HG03135 (cell line): ENCODE measurements around the gene RPUSD1.

Experiments
- ATAC-seq: cut with Tn5 transposase; IDR thresholded peaks from one replicate; pipeline ENCODE4 v1.9.1; 2021; ENCODE audit warnings: mild to moderate bottlenecking, moderate library complexity; ENCODE audit not compliant: unreplicated experiment

Gene RPUSD1

DNA sequence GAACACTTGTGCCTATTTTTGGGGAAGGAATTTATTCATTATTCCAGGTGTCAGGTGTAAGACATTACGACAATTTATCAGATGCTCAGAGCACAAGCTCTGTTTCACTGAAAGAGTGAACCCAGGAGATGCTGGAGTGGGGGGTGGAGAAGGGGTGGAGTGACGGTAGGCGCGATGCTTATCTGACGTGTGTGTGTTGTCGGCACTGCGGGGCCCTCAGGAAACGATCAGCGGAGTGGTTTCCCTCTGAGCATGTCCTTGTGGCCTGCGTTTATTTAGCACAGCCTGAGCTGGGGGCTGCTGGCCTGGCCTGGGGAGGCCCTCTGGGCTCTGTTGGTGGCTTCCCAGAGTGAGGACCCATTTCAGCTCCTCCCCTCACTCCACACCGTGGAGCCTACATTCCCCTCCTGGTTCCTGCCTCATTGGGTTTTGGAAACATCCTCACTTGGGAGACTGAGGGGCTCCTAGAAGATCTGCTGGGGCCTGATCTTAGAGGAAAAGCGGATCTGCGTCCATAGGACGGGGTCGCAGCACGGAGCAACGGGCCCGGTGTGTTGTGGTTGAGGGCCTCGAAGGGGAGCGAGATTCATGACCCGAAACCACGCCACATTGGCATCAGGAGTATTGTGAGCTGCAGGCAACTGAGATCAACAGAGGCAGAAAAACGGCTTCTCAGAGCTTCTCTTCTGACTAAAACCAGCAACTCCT lies 31.3 kb upstream of the RPUSD1 start:
- ATAC-seq: no peak

DNA sequence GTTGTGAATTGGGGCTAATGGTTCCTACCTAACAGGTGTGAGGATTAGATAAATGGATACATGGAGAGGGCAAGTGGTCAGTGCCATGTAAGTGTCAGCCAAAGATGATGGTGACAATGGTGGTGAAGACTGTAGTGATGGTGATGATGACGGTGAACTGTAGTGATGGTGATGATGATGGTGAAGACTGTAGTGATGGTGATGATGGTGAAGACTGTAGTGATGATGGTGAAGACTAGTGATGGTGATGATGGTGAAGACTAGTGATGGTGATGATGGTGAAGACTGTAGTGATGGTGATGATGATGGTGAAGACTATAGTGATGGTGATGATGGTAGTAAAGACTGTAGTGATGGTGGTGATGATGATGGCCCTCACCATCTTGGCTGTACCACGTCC lies 30.4 kb upstream of the RPUSD1 start:
- ATAC-seq: no peak

DNA sequence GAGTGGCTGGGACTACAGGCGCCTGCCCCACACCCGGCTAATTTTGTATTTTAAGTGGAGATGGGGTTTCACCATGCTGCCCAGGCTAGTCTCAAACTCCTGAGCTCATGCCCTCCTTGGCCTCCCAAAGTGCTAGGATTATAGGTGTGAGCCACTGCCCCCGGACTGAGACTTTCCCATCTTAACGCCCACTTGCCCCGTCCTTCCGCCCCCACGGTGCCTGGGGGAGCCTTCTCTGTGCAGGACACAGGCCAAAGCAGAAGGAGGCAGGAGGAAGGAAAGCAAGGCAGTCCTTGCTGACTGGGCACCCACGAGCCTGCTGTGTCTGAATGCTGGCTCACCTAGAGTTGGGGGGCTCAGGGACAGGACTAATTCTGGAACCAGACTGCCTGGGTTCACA lies 30.0 kb upstream of the RPUSD1 start:
- ATAC-seq: no peak

DNA sequence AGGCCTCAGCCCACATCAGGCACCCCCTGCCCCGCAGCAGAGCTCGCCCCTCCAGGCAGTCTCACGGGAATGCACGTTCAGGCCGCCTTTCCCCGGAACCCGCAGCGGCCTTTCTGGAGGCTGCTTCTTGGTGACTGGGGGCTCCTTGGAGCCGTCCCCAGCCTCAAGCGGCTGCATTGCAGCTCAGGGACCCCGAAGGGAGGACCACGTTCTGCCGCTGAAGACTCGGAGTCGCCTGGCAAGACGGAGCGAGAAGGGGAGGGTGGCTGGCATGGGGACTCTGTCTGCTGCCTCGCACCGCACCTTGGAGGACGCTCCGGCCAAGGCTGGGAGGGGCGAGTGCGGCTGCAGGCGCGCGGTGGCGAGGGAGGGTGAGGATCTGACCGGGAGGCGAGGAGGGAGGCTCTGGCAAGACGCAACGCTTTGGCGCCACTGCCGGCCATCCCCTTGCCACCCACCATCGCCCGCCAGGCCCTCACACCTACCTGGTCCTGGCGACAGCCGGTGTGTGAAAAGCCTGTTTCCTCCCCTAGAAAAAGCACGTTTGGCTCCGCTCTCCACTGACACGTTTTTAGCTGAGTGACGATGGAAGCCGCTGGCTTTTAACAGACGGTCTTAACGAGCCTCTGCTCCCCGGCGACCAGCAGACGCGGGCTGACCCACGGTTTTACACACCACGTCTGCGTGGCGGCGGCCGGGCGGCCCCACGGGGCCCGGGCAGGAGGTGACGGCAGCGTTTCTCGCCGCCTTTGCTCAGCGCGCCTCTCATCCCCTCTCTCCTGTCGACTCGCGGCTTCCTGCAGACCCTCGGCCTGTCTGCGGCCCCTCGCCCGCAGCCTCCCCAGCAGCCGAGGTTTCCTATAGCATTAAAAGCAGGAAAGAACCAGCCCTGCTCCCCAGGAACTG lies 29.1 kb upstream of the RPUSD1 start:
- no peak for ATAC-seq

DNA sequence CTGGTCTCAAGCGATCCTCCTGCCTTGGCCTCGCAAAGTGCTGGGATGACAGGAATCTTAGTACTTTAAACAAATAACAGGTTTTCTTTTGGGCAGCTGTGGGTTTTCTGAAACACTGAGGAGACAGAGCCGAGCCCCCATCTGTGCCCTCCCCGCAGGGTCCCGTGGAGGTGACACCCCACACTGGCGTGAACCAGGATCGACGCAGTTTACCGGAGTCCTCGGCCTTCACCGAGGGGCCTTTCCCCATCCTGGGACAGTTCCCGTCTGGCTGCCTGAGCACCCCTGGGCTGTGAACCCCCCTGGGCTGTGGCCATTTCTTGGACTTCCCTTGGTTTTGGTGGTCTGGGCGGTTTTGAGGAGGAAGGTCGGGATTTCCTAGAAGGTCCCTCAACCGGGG lies 27.7 kb upstream of the RPUSD1 start:
- no peak for ATAC-seq

DNA sequence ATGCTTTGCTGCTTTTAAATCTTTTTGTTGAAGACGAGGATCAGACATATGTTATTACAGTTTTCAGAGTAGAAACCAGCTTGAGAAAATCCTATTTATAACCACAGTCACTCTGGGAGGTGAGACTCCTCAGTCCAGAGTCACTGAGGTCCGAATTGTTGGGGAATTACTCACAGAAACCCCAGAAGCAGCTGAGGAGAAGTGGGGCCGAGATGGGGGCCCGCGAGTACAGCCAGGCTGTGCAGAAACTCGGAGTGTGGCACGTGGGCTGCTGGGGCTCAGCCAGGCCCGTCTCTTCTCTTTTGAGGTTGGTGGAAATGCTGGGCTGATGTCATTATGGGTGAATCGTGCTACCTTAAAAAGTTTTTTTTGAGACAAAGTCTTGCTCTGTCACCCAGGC lies 26.8 kb upstream of the RPUSD1 start:
- ATAC-seq: no peak

DNA sequence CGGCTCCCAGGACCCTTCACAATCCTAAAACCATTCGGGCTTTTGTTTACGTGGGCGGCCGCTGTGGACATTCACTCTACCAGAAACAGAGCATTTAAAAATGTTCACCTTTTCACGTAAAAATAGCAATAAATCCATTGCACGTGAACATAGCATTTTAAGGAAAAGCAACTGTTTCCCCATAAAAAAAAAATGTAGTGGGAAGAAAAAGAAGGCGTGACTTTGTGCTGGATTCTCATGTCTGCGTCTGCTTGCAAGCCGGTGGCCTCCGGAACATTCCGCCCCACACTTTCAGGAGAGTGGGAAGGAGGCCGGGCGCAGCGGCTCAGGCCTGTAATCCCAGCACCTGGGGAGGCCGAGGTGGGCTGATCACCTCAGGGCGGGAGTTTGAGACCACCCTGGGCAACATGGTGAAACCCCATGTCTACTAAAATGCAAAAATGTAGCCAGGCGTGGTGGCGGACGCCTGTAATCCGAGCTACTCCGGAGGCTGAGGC lies 25.8 kb upstream of the RPUSD1 start:
- no peak for ATAC-seq

DNA sequence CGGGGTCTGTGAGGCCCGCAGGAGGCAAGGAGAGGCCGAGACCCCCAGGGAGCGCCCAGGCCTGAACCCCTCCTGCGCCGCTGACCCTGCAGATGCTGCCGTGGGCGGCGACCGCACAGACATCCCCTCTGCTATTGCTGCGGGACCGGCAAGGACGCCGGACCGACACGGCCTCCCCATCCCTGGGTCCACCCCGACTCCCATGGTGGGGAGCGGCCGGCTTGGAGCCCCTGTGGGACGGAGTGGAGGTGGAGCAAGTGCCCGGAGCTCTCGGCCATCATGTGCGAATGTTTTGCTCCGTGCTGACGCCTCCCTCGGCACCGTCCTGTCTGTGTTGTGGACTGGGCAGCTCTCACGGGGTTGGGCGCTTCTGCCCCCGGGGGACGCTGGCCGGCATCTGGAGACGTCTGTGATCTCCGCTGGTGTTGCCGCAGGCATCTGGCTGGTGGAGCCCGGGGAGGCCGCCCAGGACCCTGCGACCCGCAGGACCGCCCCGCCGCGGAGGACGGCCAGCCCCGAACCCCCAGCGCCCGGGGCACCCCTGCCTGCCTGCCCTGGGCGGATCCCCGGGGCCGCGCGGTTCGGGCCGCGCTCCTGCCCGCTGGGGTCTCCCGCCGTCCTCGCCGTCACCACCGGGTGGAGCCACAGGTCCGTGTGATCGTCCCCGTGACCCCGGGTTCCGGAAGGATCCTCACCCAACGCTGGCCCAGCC lies 25.2 kb upstream of the RPUSD1 start:
- no peak for ATAC-seq

DNA sequence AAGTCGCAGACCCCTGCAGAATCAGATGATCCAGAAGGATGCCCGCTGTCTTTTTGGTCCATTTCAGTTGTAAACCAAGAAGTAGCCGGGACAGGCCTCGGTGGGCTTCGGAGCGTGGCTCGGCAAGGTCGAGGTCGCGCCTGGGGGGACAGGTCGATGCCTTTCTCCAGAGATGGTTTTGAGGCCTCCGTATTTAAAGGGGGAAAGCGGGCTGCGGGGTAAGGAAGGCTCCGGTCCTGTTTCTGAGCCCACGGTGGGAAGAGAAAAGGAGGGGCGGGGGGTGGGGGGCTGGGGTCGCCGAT lies 19.9 kb upstream of the RPUSD1 start:
- ATAC-seq: no peak

DNA sequence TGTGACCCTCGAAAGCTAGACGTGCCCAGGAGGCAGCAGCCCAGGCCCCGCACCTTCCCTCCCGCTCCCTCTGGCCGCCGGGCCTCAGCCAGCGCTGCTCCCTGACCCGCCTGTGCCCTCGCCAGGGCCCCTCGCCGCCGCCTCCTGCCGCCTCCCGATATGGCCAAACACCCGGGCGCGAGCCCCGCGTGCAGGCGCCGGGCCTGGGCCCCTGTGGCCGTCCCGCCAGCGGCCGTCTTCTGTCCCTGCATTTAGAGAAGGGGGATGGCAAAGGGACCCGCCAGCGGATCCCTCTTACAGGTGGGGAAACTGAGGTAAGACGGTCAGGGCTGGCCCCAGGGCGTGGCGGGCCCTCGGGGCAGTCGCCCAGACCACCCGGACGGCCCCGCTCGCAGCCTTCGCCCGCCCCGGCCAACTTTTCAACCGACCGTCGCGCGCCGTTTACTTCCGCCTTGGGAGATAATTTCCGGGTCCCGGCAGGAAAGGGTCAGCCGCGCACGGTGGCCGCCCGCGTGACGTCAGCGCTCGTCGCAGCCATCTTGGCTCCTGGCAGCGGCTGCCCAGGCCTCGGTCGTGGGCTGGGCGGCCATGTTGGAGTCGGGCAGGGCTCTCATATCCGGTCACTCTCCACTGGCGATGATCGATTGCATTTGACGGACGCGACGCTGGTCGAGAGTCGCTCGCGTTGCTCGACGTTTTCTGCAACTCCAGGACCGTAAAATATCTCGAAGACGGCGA lies 19.3 kb upstream of the RPUSD1 start:
- peak; percentile 84 for ATAC-seq

DNA sequence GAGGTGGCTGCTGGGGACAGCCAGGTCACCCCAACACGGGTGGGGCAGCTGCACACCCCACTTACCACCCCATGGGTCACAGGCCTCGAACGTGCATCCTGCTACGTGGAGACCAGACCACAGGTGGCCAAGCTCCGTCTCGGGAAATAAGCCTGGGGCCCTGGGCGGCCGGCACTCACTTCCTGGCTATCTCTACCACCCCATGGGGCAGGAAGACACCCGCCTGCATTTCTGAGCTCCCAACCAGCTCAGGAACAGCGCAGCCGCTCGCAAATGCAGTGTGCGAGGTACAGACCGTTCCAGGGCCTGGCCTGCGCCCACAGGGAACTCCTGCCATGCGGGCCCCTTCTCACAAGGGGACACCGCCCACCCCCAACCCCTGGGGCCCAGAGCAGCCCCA lies 17.3 kb upstream of the RPUSD1 start:
- no peak for ATAC-seq

DNA sequence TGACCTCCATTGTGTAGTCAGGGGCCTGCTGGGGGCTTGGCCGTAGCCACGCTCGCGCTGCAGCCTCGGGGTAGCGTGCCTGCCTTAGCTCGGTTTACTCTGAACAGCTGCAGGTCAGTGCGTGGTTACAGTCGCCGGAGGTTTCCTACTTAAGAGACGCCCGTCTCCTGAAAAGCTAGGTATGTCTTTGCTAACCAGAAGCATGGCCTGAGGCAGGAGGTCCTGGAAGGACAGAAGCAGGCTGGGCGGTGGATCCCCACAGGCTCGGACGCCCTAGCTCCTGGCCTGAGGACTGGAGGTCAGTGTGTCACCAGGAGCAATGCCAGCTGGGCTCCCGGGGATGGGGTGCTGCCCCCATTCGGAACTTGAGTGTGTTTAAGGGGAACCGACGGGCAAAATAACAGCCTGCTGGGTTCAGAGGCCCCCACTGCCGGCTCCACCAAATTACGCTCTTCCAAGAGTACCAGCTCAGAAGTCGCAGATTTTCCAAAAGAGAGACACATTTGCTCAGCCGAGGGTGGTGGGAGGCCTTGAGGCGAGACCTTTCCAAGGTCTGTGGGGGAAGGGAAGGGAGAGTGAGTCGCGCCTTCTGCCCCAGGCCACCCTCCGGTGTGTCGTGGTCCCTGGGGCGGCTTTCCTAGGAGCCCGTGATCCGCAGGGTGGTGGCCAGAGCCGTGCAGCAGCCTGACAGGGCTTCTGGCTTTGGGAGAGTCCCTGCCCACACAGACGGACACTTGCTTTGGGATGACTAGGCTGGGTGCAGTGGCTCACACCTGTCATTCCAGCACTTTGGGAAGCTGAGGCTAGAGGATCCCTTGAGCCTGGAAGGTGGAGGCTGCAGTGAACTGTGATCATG lies 16.2 kb upstream of the RPUSD1 start:
- no peak for ATAC-seq

DNA sequence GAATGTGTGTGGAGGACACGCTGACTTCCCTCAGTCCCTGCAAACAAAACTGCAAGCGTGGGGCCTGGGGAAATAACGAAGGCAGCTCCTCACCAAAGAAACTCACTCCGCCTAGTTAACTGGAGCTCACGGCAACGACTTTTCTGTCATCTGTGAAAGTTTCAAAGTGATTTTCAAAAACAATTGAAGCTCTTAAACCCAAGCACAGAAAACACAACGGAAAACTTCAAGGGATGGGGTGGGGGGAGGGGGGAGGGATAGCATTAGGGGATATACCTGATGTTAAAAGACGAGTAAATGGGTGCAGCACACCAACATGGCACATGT lies 15.5 kb upstream of the RPUSD1 start:
- ATAC-seq: no peak

DNA sequence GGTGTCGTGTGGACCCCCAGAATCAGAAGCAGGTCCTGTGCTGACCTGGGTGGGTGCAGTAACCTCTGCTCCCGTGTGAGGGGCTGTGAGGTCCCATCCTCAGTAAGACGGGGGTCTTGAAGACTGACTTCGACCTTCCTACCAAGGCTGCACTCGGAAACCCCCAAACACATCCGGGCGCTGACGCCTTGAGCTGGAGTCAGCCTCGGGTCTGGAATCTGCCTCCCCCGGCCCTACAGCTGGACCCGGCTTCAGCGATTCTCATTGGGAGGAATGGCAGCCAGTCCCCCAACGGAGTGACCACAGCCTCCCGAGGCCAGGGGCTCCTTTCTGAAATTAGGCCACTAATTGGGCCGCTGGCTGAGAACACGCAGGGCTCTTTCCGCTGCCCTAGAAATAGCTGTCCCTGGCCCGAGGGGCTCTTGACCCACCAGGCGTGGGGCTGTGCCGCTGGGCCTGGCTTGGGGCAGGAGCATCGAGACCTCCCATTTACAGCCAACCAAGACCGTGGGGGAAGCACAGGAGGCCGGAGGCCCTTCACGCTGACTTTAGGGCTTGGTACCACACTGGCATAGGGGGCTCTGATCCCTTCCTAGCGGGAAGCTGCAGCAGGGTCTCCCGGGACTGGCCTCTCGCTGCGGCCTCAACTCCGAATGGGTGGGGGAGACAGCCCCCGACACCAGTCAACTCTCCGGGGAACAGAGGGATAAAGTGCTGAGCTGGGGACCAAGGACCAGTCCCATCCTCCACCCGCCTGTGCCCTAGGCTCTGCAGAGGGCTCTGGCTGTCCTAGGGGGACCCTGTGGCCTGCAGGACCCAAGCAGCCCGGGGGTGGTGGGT lies 15.0 kb upstream of the RPUSD1 start:
- no peak for ATAC-seq

DNA sequence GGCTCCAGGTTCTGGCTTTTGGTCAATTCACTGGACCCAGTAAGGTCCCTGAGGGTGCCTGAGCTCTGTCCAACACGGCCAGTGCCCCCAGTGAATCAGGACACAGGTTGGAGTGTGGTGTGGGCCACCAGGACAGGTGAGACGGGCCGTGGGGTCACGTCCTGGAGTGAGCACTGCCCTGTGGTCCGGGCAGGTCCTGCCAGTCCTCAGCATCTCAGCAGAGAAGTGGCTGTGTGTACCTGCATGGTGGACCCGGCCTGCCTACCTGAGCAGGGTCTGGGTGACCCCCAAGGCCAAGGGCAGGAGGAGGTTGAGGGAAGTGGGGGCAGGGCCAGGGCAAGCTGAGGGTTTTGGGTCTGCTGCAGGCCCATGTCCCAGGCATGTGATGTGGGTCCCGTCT lies 14.3 kb upstream of the RPUSD1 start:
- no peak for ATAC-seq

DNA sequence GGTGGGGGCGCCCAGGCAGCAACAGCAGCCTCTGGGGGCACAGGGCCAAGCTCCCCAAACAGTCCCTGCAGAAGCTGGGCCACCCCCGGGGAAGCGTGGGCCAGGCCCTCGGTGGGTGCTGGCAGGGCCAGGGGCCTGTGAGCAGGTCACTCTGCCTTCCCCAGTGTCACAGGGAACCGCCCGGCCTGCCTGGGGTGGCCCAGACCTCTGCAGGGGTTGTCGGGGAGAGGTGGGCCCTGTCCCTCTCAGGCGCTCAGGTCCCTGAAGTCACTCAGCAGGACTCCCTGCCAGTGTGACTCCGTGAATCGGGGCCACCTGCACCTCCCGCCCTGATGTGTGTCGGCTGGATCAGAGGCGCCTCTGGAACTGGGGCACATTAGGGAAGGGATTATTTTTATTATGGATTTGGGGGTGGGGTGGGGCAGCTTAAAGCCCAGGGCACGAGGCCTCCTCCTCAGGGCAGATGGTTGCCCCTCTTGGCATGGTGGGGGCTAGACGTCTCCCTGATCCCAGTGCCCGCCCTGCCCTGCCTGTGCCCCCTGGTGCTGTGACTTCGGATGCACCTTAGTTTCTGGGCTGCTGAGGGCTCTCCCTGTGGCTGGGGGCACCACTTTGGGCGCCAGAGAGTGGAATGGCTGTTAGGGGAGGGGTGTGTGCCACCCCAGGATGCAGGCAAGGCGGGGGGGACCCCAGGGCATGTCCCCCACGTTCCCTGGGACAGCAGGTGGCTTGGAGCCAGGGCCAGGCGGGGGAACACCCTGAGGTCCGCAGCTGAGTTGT lies 13.6 kb upstream of the RPUSD1 start:
- no peak for ATAC-seq

DNA sequence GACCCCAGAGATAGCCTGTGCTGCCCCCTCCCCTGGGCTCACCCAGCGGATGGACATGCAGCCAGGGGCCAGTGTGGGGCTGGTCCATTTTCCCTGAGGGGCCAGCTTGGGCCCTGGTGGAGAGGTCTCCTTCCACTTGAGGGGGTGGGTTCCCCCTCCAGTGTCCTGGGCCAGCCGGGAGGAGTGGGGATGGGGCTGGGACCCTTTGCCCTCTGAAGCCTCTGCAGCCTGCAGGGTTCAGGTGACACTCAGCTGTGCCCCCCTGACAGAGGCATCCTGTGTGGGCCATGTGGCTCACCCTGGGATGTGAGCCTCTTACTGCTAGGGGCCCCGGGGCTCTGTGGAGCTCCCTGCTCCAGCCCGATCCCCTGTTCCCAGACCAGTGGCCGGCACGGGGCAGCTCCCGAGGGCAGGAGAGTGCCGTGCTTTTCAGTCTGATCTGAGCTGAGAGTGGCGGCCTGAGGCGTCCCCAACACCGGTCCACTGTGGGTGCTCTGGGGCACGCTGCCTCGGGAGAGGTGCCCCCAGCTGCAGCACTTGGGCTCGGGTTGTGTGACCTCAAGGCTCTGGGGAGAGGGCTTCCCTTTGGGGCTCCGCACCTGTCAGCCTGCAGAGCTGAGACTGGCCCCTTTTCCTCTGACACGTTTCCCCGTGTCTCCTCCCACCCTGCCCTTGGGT lies 12.8 kb upstream of the RPUSD1 start:
- no peak for ATAC-seq
